ENCODE results near the gene KLK12. TPM values are rescaled to one million over a fixed set of nuclear protein-coding genes. Genes with fewer than 3 reads are reported as not detected.

KLK12 gene
- total RNA-seq, 1 experiment from 2014 or later, result not detected

DNA sequence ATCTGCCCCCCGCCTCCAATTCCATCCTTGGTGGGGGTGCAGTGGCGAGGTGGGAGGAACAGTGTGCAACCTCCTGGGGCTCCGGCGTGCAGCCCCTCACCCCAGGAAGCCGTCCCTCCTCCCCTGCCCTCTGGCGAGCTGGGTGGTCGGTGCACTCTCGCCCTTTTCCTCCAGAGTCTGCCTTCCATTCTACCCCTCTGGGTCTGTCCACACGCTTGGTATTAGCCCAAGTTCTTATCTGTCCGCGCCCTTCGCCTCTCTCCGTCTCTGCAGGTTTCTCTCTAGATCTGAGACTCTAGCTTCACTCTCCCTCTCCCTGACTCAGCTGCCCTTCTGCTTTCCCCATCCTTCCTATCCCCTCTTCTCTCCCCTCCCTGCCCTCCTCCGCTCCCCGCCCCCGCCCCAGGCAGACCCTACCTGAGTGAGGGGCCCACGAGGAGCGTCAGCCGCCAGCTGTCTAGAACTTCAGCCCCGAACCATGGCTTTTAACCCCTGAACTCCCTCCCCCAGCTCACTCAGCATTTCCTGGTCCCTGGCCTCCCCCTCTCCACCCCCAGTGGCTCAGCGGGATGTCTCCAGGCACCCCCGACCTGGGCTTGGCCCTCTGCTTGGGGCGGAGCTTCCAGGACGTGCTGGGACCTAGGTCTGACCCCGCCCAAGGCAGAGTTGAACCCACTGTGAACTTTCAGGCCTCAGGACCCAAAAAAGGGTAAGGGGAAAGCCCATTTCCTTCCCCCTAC, 30.6 kb upstream of the KLK12 start:
- no peaks in the 10 kb centered on the region for H3K9me3 ChIP-seq
- H3K9me3 Mint-ChIP-seq (ENCODE audit: unreplicated experiment), result peaks cover 13% of the 10 kb centered on the region
- CTCF ChIA-PET, result no interaction called here
- no peaks in the 10 kb centered on the region for H3K4me1 Mint-ChIP-seq (ENCODE audit: low read depth, unreplicated experiment)
- POLR2A ChIA-PET, result no interaction called here
- no TSS peak for BruUV-seq (replicated peaks)
- H3K4me3 ChIP-seq (ENCODE audit: low read depth, low read length), result 0 out of 2 replicates have a peak overlapping the region, but pooled peaks have one; percentile 1
- TF ChIP-seq, protein P1, sequence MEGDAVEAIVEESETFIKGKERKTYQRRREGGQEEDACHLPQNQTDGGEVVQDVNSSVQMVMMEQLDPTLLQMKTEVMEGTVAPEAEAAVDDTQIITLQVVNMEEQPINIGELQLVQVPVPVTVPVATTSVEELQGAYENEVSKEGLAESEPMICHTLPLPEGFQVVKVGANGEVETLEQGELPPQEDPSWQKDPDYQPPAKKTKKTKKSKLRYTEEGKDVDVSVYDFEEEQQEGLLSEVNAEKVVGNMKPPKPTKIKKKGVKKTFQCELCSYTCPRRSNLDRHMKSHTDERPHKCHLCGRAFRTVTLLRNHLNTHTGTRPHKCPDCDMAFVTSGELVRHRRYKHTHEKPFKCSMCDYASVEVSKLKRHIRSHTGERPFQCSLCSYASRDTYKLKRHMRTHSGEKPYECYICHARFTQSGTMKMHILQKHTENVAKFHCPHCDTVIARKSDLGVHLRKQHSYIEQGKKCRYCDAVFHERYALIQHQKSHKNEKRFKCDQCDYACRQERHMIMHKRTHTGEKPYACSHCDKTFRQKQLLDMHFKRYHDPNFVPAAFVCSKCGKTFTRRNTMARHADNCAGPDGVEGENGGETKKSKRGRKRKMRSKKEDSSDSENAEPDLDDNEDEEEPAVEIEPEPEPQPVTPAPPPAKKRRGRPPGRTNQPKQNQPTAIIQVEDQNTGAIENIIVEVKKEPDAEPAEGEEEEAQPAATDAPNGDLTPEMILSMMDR (IDR thresholded peaks at IDR 0.05; ENCODE audit: insufficient read depth in 1 of 2, low read depth in 1 of 2, low read length in 1 of 2, severe bottlenecking in 1 of 2, unreplicated experiment in 1 of 2), result no peak
- H3K4me1 ChIP-seq, result no peaks in the 10 kb centered on the region
- peak overlapping the region; percentile 54 for H3K4me3 Mint-ChIP-seq (ENCODE audit: unreplicated experiment)
- no peaks in the 10 kb centered on the region for H3K36me3 Mint-ChIP-seq (ENCODE audit: insufficient read depth, unreplicated experiment)
- peaks cover 14% of the 10 kb centered on the region for H3K27me3 Mint-ChIP-seq (ENCODE audit: insufficient read depth, unreplicated experiment)
- intact Hi-C loops (cut with micrococcal nuclease; ENCODE audit: unreplicated experiment), result no loop called here
- H3K27me3 ChIP-seq (replicated peaks; ENCODE audit: control insufficient read depth, insufficient read depth, low read length), result no peaks in the 10 kb centered on the region
- no peak for DNase-seq
- H3K36me3 ChIP-seq (ENCODE audit: control insufficient read depth, insufficient read depth, low read length), result no peaks in the 10 kb centered on the region
- no peak overlapping the region for H3K27ac Mint-ChIP-seq (ENCODE audit: unreplicated experiment)

DNA sequence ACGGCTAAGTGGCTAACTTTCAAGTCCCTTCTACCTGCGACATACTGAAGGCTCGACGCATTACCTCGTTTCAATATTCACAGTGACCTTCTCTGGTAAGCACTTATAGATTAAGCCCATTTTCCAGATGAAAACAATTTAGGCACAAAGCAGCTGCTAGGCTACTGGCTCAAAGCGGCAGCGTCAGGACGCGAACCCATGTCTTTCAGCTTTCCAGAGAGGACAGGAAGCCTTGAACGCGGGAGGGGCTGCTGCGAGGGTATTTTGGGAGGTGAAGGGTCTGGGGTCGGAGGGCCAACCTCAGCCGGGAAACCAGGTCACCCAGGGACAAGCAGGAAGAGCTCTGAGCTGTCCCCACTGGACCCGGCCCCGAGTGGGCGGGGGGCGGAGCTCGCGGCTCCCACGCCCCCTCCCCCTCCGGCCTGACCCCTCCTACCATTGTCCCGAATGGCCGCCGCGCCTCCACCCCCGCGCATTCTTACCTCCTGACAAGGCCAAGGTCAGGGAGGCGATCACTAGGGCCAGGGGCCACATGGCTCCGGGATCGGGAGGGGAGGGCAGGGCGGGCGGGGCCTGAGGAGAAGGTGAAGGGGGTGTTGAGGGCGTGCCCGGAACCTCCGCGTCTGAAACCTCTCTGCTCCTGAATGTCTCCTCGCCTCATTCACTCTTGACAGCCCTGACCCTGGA, 29.9 kb upstream of the KLK12 start, which contains the start of gene KLK13:
TSS of gene KLK13 (minus strand) at position 559 of the 687 bp plus-strand sequence. CDS start at position 534, 25 bp downstream.
- Histone ChIP-seq H3K4me3 (ENCODE audit: low read depth, low read length) (0 out of 2 replicates have a peak within 1 kb of the TSS, but pooled peaks have one; percentile 1), H3K4me1 (no peaks in the 10 kb centered on the region), H3K36me3 (ENCODE audit: control insufficient read depth, insufficient read depth, low read length) (no peaks in the 10 kb centered on the region), H3K27me3 (replicated peaks; ENCODE audit: control insufficient read depth, insufficient read depth, low read length) (no peaks in the 10 kb centered on the region), H3K9me3 (no peaks in the 10 kb centered on the region)
- H3K4me3 Mint-ChIP-seq (ENCODE audit: unreplicated experiment), result peak within 1 kb of the TSS; percentile 54
- H3K4me1 Mint-ChIP-seq (ENCODE audit: low read depth, unreplicated experiment), result no peaks in the 10 kb centered on the region
- BruUV-seq (replicated peaks), result no TSS peak
- H3K9me3 Mint-ChIP-seq (ENCODE audit: unreplicated experiment), result peaks cover 13% of the 10 kb centered on the region
- H3K27me3 Mint-ChIP-seq (ENCODE audit: insufficient read depth, unreplicated experiment), result peaks cover 14% of the 10 kb centered on the region
- intact Hi-C loops (cut with micrococcal nuclease; ENCODE audit: unreplicated experiment), result no loop called here
- ChIA-PET CTCF (interaction anchor here (1.1 kb wide), 1 partner anchor 44 kb away, joined by 4 read pairs; no protein-coding TSS in a partner anchor), POLR2A (no interaction called here)
- H3K27ac Mint-ChIP-seq (ENCODE audit: unreplicated experiment), result no peak within 1 kb of the TSS
- TF ChIP-seq, protein P1 (IDR thresholded peaks at IDR 0.05; ENCODE audit: insufficient read depth in 1 of 2, low read depth in 1 of 2, low read length in 1 of 2, severe bottlenecking in 1 of 2, unreplicated experiment in 1 of 2), result no peak
- H3K36me3 Mint-ChIP-seq (ENCODE audit: insufficient read depth, unreplicated experiment), result no peaks in the 10 kb centered on the region
- no peak for DNase-seq

DNA sequence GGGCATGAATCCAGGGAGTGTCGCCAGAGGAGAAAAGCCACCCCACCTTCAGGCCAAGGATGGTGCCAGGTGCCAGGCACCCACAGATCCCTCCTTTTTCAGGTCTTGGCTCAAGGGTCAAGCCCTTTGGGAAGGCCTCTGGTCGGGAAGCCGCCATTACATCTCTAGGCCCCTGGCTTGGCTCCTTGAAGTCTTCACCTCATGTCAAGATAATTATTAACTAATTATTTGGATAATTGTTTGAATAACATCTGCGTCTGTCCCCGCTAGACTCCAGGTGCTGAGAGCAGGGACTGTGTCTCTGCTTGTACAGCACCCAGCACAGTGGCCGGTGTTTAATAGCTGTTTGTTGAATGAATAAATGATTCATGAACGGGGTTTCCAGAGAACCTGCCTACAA, 28.9 kb upstream of the KLK12 start:
- no TSS peak for BruUV-seq (replicated peaks)

More for the DNA sequence above, 28.9 kb upstream of the KLK12 start:
- Mint-ChIP-seq H3K27me3 (ENCODE audit: insufficient read depth, unreplicated experiment) (peaks cover 17% of the 10 kb centered on the region), H3K4me1 (ENCODE audit: low read depth, unreplicated experiment) (no peaks in the 10 kb centered on the region), H3K27ac (ENCODE audit: unreplicated experiment) (no peak overlapping the region), H3K4me3 (ENCODE audit: unreplicated experiment) (no peak overlapping the region), H3K9me3 (ENCODE audit: unreplicated experiment) (peaks cover 13% of the 10 kb centered on the region), H3K36me3 (ENCODE audit: insufficient read depth, unreplicated experiment) (no peaks in the 10 kb centered on the region)
- no peaks in the 10 kb centered on the region for H3K36me3 ChIP-seq (ENCODE audit: control insufficient read depth, insufficient read depth, low read length)
- DNase-seq, result no peak
- intact Hi-C loops (cut with micrococcal nuclease; ENCODE audit: unreplicated experiment), result no loop called here
- ChIA-PET CTCF (interaction anchor here (1.1 kb wide), 1 partner anchor 43 kb away, joined by 4 read pairs; no protein-coding TSS in a partner anchor), POLR2A (no interaction called here)
- no peaks in the 10 kb centered on the region for H3K4me1 ChIP-seq
- H3K4me3 ChIP-seq (ENCODE audit: low read depth, low read length), result no peak overlapping the region
- no peaks in the 10 kb centered on the region for H3K27me3 ChIP-seq (replicated peaks; ENCODE audit: control insufficient read depth, insufficient read depth, low read length)
- H3K9me3 ChIP-seq, result no peaks in the 10 kb centered on the region
- TF ChIP-seq, protein P1 (IDR thresholded peaks at IDR 0.05; ENCODE audit: insufficient read depth in 1 of 2, low read depth in 1 of 2, low read length in 1 of 2, severe bottlenecking in 1 of 2, unreplicated experiment in 1 of 2), result no peak

All from Caco-2 (cell line).